GM21825 (cell line): ENCODE measurements around the gene RBM20.

Experiments used
- ATAC-seq: cut with Tn5 transposase; IDR thresholded peaks from one replicate; pipeline ENCODE4 v1.9.1; 2021; ENCODE audit warnings: mild to moderate bottlenecking, moderate library complexity; ENCODE audit not compliant: unreplicated experiment

RBM20 gene

DNA sequence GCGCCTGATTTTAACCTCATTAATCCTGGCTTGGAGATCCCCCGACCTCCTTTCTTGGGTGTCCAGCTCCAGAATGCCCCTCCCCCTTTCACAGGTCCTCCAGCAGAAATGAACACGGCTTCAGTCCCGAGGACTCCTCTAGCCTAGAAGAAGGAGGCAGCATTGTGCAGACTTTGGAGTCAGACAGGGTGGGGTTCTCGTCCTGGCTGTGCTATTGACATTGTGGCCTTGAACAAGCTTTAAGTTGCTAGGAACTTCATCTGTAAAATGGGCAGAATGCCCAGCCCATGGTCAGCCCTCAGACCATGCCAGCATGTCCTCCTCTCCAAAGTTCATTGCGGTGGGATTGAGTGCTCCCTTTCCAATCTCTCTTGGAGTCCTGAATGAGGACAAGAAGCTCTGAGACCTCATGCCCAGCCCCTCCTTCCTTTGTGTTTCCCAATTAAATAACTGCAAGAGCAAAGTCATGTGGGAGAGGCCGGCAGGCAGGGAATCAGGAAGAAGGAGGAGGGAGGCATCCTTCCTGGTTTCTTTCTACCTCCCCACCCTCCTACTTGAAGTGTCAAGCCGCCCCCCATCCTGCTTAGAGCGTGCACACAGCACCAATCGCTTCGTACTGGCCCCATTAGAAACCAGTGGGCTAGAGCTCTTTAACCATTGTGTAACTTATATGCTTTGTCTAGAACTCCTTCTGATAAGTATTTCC, 86.4 kb downstream of the RBM20 start:
- no peak for ATAC-seq

DNA sequence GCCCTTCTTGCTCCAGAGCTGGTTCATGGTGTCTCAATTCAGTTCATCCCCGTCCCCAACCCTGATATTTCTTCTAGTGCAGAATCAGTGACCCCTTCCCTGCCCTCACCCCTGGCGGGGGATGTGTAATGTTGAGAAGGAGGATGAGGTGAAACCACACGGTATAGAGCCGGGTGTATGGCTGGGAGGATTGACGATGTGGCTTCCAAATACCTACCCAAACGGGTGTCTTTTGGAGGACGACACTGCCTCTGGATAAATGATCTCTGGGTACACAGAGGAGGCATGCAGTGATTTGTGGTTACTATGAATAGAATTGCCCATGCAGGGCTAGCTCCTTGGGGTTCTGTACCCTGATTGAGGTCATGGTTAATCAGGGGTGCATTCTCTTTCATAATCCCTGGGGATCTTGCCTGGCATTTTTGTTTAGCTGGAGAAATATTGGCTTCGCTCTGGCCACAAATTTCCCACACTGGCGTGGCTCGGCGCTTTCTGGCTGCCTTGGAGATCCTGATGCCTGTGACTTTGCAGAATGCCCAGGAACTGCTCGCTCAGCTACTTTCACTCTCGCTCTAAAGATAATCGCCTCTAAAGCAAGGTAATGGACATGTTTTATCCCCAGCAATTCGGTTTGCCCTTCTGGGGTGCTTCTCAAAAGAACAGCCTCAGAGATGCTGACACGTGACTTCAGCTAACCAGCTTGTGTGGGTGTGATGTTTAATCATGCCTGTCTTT, 89.2 kb downstream of the RBM20 start:
- no peak for ATAC-seq

DNA sequence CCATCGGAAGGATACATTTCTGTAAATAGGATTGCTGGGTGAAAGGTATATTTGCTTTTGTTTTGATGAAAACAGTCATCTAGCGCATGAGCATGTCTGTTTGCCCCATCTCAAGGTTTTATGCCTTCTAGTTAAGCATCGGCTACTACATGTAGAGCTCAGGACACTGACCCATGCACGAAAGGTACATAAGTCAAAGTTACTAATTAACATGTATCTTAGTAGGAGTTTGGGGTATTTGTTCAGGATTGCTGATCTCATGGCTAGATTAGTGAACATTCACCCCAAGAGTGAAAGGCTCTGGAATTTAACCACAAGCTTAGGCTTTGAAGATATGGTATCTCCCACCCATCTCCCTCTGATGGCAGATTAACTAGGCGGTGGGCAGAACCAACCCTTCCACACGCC, 91.5 kb downstream of the RBM20 start:
- no peak for ATAC-seq

DNA sequence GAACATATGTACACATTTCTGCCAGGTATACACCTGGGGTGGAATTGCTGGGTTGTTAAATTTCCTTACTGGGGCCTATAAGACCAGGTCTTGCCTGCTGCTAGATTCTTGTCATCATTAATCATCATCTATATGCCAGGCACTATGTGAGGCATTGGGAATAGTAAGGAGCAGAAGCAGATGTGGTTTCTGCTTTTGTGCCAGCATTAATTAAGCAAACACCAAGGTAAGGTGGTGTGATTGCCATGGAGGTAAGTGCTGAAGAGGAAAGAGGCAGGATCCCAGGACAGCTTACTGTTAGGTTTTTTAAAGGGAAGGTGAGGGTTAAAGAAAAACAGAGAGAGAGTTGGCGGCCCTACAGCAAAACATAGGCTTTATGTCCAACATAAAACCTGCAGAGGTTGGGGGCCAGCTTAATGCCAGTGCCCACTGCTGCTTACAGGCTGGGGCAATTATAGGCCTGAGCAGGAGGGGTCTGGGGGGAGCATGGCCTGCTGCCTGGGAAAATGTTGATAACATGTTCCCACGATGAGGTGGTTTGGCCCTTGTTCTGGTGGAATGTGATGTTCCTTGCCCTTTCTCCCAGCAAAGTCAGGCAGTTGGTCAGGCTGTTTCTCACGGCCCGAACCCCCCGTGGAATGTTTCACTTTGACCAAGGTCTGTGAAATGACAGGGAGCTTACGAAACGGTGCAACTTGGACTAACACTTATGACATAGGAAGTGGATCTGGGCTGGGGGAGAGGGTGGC, 93.9 kb downstream of the RBM20 start:
- ATAC-seq = no peak

DNA sequence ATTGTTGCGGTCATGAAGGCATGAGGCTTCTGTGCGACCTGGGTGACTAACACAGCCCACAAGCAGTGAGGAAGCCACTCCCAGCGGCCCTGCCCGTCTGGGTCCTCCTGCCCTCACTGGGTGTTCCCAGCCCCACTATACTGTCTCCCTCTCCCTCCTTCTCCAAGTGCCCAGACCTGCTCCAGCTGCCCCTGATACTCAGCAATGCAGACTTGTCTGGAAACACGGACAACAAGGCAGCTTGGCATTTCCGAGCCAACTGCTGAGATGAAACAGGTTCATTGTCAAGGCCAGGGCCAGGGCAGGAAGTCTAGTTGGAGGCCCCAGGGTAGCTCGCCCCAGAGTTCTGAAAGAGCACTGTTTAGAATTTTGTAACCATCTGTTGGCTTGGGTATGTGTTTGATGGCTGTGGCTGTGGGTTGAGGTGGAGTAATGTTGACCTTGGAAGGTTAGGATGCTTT, 95.7 kb downstream of the RBM20 start:
- ATAC-seq = no peak

DNA sequence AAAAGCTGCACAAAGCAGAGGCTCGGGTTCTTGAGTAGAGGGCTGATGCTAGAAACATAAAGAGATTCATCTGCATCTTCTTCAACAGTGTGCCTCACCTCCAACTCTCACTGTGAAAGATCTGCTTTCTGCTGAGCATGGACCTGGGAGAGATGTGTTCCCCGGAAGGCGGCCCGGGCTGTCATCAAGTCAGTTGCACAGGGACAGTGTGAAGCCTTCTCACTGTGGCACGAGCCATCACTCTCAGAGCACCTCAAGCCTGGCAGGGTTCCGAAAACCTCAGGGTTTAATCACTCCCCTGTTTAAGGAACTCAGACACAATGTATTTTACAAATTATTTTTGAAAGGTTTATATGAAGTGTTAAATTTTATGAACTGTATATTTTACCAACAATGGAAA, 98.7 kb downstream of the RBM20 start:
- no peak for ATAC-seq

DNA sequence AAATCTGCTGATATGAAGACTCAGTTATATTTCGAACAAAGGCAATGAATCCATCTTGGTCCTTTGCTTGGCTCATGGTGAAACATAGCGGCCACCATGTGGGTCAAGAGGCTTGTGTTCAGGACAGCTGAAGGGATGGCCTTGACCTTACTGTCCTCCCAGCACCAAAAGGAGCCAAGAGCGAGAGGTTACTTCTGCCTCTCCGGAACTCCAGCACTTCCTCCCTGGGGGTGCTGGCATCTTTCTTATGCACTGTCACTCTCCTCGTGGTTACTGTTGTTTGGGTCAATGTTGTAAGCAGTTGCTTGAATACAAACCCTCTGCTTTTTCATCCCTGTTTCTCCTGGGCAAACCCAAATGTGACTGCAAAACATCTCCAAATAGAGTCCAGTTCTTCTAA, 100.6 kb downstream of the RBM20 start:
- ATAC-seq = no peak

DNA sequence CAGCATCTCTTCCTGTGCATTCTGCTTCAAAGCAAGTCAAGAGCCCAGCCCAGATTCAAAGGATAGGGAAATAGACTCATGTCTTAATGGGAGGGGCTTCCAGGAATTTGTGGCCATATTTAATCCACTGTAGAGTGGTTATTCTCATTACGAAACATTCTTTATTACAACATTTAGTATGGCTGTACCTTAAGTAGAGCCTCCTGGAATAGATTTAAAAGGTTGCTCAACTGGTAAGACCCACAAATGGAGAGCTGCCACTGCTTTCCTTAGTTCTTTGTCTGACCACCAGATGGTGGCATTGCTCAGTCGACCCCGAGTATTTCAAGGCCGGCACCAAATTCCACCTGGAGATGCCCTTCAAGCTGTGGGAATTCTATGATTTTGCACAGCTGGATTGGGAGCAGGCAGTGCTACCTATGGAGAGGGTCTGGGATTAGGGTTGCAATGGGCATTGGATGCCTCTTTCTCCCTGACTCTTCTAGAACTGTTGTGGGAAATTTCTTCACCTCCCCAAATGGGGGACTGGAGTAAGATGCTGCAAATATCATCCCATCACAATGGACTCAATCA, 102.2 kb downstream of the RBM20 start:
- ATAC-seq = no peak

DNA sequence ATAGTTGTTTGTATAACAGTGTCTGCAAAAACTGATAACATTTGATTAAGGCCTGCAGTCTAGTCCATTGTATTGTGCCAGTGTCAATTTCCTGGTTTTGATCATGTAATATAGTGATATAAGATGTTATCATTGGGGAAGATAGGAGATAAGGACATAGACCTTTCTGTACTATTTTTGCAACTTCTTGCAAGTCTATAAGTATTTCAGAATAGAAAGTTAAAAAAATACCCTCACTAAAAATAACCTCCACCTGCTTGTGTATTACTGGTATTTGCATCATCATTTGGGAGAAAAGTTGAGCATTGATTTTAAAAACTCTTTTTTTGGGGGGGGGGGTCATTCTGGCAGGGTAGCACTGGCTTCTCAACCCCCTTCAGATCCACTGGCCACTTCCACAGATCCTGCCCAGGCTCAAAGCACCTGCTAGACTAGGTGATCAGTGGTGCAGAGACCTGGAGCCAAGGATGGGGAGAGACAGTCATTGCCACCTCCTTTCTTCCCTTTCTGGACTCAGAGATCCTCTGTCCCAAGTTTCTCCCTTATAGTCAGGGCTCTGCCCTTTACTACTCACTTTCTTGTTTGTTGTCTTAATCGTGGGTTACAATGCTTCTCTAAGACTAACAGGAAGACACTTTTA, 103.0 kb downstream of the RBM20 start:
- no peak for ATAC-seq

DNA sequence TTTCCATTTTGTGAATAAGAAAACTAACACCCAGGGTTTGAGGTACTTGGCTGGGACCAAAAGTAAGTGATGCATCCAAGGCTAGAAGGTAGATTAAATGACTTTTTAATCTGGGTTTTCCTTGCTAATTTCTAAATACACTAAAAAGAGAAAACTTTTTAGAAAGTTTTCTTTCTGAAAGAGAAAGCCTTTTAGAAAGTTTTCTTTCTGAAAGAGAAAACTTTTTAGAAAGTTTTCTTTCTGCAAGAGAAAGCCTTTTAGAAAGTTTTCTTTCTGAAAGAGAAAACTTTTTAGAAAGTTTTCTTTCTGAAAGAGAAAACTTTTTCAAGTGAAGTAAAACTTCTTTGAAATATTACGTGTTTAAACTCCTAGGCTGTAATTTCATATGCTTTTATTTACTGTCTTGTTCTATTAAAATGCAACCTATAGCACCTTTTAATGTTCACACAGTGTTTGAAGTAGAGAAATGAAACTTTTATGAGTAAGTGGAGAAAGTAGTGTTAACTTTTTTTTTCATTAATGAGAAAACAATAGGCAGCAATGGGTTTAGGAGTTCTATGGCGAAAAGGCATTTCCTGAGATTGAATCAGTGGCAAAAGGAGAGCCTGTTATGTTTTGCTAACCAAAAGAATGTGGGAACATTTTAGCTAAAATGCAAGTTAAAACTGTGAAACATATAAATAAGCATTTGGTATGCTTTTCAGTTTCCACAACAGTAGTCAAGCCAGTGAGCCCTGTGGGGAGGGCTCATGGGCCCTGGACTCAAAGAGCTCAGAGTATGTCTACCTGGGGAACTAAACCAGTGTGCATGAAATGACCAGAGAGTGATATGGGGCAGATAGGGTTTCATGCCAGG, 103.7 kb downstream of the RBM20 start:
- no peak for ATAC-seq

DNA sequence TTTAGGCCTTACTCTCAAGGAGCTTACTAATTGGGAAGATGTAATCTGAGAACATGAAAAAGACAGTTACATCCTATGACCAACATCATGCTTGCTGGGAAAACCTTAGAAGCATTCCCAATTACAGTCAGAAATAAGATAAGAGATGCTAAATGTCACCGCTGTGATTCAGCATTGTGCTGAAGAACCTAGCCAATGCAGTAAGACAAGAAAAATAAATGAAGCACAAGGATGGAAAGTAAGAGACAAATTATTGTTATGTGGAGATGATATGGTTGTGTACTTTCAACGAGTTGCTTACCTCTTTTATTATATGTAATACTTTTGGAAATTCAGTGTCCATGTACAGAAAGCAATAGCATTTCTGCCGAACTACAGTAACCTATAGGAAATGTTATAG, 104.8 kb downstream of the RBM20 start:
- no peak for ATAC-seq

DNA sequence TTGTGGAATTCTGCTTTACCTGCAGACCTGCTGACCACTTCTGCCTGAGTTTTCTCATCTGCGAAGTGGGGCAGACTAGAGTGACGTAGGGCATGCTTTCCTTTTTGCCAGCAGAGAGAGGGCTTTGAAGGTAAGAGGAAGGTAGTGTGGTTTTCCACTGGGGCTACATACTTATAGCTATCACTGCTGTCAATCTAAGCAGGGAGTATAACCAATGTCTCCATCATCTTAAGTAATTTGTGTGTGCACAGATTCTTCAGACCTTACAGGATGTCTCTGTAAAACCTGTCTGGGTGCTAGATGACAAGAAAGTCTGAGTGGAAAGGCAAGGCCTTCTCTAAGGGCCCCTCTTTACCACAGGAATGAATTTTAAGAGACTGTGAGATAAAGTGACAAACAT, 106.8 kb downstream of the RBM20 start:
- ATAC-seq = no peak

DNA sequence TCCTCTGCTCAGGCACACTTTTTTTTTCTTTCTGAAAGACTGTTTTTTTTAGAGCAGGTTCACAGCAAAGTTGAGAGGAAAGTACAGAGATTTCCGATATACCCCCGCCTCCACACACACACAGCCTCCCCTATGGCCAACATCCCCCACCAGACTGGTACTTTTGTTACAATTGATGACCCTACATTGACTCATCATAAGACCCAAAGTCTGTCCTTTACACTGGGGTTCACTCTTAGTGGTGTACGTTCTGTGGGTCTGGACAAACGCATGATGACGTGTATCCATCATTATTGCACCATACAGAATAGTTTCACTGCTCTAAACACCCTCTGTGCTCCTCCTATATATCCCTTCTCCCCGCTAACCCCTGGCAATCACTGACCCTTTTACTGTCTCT, 107.7 kb downstream of the RBM20 start:
- ATAC-seq = no peak

DNA sequence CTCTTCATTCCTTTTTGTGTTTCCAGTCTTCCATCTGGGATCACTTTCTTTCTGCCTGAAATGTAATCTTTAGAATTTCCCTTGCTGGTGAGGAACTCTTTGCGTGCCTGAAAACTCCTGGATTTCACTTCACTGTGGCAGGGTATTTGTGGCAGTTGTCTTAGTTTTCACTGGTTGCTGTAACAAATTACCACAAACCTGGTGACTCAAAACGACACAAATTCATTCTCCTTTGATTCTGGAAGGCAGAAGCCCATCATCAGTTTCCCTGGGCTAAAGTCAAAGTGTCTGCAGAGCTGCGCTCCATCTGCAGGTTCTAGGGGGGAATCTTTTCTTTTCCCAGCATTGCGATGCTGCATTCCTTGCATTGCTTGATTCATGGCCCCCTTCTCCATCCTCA, 109.3 kb downstream of the RBM20 start:
- no peak for ATAC-seq

DNA sequence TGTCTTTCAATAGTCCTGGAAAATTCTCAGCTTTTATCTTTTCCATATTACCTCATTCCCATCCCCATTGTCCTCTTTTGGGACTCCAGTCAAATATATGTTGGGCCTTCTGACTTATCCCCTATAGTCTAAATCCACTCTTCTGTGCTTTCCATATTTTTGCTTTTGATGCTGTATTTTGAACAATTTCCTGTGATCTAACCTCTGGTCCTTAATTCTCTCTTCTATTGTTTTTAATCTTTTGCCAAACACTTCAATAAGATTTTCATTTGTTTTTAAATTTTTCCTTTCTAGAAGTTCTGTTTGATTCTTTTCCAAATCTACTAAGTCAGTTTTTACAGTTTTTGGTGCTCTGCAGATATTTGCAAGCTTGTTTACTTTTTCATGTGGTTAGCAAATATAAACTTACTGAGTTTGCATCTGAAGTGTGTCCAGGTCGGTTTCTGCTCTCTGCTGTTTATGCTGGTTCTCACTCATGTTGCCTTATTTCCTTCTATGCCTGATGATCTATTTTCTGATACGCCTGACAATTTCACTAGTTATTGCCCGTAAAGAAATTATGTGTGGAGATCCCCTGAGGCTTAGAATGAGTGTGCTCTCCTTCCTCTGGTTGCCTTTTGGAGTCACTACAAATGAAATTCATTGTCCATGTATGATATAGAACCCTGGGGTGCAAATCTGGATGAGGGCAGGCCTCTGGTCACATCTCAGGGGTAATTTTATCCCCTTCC, 110.4 kb downstream of the RBM20 start:
- no peak for ATAC-seq

DNA sequence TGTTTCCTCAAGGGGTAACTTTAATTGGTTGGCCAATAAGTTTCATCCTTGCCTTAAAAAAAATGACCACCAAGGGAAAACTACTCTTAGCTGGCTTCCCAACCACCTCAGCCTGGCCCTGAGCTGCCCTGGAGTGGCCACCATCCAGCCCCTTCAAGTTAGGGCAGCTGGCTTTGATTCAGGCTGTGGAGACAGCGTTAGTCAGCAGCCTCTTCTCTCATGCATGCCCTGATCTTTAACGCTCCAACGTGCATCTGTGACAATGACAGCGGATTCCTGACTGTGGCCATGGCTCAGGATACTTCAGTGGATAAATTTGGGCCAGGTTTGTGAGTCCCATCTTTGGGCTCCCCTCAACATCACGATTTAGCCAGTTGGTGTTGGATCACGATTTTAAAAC, 111.6 kb downstream of the RBM20 start:
- no peak for ATAC-seq

DNA sequence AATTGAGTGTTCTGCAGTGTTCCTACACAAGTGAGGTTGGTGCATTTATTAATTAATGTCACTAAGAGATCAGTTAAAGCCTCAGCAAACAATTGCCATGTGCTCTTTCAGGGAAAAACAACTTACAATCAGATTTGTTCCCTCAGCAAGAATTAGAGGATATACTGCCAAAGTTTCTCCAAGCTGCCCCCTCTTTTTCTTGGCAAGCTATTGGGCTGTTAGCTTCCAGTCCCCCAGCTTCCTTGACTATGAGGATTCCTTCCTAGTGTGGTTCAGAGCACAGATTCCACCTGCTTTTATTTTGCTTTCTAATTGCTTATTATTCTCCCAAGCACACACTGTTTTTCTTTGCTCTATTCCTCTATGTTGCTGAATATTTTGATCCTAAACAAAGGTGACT, 112.7 kb downstream of the RBM20 start:
- no peak for ATAC-seq

DNA sequence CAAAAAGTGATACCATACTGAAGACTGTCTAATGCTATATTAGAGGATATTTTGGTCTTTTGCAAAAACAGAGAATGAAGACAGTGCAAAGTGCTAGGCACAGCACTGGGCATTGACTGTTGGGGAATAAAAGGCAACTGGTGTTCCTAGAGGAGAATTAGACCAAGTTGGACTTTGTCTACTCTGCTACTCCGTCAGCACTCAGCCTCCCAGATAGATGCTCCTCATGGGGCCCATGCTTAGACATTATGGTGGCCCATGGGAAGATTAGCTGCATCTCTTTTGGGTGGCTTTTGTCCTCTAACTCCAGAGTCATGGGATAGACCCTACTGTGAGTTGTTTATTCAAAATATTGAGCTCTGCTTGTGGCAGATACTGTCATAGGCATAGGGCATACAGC, 113.5 kb downstream of the RBM20 start:
- no peak for ATAC-seq

DNA sequence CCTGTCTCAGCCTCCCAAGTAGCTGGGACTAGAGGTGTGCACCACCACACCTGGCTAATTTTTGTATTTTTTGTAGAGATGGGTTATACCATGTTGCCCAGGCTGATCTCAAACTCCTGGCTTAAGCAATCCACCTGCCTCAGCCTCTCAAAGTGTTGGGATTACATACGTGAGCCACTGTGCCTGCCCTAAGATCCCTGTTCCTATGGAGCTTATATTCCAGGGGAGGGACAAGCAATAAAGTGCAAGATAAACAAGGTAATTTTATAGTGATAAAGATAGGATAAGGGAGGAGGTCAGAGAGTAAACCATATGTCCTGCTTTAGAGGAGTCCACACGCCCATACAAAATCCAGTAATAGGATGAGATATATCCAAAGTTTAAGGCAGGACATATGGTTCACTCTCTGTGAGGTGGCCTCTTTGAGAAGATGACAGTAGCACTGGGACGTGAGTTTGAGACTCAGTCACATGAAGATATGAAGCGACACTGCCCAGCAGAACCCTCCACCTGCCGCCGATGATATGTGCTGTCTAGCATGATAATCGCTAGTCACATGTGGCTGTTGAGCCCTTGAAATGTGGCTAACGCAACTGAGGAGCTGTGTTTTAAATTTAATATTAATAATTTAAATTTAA, 114.1 kb downstream of the RBM20 start:
- ATAC-seq = no peak
